ENCODE results near the gene JAZF1. TPM values are rescaled to one million over a fixed set of nuclear protein-coding genes. Genes with fewer than 3 reads are reported as not detected.

The JAZF1 gene
- total RNA-seq, 4 donors from 2014 or later = 29.3 to 33.8 (median 30.1) TPM

DNA sequence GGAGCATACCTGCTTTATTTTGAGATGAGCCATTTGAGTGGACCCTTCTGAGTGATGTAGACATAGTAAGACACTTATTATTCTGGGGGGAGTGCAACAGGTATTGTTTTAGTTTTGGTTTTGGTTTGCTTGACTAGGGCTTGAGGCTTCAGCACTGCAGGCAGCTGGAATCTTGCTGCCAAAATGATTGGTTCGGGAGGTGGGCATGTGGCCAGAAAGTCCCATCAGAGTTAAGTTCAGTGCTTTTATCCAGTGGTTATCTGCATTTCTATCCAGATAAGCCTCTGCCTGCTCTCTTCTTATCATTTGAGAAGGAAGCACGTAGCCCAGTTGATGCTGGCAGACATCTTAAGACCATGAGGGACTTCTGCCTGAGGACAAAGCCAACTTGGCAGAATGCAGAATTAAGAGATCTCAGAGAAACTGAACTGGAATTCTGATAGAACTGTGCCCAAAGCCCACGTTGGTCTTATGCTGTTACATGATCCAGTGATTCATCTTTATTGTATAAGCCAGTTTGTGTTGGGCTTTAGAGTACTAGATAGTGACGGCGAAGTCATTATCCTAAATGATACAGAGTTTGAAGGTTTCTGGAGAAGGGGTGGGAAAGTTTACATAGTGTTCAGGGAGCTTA, 9.6 kb upstream of the JAZF1 start:
- Histone ChIP-seq H3K27ac (replicated peaks in 1 of 4) (no peak overlapping the region), H3K27me3 (no peaks in the 10 kb centered on the region), H3K36me3 (no peaks in the 10 kb centered on the region), H3K4me1 (no peaks in the 10 kb centered on the region), H3K9me3 (no peaks in the 10 kb centered on the region), H3K4me3 (peak overlapping the region in 1 of 4 donors; percentile 21)
- intact Hi-C loops (cut with DNase I) = no loop called here
- no peak for DNase-seq (ENCODE audit: extremely low spot score)
- TF ChIP-seq EP300 (IDR thresholded peaks at IDR 0.05) (no peak), POLR2AphosphoS5 (IDR thresholded peaks at IDR 0.05) (no peak), POLR2A (IDR thresholded peaks at IDR 0.05; ENCODE audit: low read depth) (no peak)
- TF ChIP-seq, protein P1, sequence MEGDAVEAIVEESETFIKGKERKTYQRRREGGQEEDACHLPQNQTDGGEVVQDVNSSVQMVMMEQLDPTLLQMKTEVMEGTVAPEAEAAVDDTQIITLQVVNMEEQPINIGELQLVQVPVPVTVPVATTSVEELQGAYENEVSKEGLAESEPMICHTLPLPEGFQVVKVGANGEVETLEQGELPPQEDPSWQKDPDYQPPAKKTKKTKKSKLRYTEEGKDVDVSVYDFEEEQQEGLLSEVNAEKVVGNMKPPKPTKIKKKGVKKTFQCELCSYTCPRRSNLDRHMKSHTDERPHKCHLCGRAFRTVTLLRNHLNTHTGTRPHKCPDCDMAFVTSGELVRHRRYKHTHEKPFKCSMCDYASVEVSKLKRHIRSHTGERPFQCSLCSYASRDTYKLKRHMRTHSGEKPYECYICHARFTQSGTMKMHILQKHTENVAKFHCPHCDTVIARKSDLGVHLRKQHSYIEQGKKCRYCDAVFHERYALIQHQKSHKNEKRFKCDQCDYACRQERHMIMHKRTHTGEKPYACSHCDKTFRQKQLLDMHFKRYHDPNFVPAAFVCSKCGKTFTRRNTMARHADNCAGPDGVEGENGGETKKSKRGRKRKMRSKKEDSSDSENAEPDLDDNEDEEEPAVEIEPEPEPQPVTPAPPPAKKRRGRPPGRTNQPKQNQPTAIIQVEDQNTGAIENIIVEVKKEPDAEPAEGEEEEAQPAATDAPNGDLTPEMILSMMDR (IDR thresholded peaks at IDR 0.05) = no peak
- WGBS = 69% methylated on average over 5 of the region's 5 CpGs

DNA sequence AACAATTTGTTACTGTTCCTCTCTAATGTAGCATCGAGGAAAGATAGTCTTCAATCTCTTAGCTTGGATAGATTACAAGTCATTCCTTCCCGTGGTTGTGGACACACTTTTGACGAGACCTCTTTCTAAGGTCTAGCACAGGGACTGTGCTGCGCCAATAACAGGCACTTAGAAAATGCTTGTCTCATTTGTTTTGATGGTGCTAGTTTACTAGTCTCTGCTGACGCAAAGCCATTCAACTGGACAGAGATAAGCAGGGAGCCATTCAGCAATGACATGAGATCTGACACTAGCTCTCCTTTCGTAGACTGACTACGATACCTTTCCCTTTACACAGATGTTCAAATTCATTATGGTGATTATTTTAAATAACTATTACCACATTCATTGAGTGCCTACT, 6.4 kb upstream of the JAZF1 start:
- intact Hi-C loops (cut with DNase I) = no loop called here
- WGBS = 96% methylated on average over 7 of the region's 7 CpGs

DNA sequence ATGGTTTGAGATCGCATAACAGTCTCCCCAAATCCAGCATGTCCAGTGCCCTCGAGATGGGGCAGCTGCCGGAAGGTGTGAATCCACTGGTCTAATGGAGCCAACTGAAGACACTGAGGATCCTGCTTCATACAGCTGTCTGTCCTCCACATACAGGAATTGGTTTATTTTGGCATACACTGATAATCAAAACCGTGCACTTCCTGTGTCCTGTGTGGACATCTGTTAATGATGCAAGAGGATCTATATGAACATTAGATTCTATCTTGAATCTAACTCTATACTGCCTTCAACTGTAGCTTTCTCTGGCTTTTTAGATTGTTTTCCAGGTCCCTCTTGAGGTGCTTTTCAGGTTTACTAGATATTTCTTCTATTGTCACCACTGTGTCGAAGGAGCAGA, 3.0 kb upstream of the JAZF1 start:
- WGBS = 83% methylated on average over 5 of the region's 5 CpGs
- intact Hi-C loops (cut with DNase I) = no loop called here

More for the DNA sequence above, 6.4 kb upstream of the JAZF1 start:
- TF ChIP-seq POLR2A (IDR thresholded peaks at IDR 0.05; ENCODE audit: low read depth) = no peak
- TF ChIP-seq, protein P1 (IDR thresholded peaks at IDR 0.05) = no peak
- no peak for TF ChIP-seq EP300 (IDR thresholded peaks at IDR 0.05)
- TF ChIP-seq POLR2AphosphoS5 (IDR thresholded peaks at IDR 0.05) = no peak
- H3K27ac ChIP-seq (replicated peaks in 1 of 4) = no peak overlapping the region
- peaks cover 5 to 6% (median 6%) of the 10 kb centered on the region in 4 donors for H3K4me1 ChIP-seq
- no peaks in the 10 kb centered on the region for H3K27me3 ChIP-seq
- H3K9me3 ChIP-seq = no peaks in the 10 kb centered on the region
- H3K4me3 ChIP-seq = no peak overlapping the region
- no peak for DNase-seq (ENCODE audit: extremely low spot score)
- no peaks in the 10 kb centered on the region for H3K36me3 ChIP-seq

DNA sequence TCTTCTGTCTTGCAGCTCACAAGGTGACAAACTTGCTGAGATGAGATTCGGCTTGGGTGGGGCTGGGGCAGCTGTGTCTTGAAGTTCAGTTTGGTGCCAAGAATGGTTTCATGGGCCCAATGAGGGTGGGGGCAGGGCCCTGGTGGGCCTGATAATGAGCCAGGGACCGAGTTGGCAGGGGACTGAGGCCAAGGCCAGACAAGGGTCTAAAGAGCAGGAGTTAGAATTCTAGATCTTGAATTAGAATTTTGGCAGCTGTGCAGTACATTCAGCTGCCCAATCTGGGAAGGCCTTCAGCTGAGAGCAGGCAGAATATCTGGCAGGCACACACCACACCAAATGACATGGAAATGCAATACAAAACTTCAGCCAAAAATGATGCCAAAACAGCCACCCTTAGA, 1.5 kb upstream of the JAZF1 start:
- H3K36me3 ChIP-seq = no peaks in the 10 kb centered on the region
- no peak overlapping the region for H3K4me3 ChIP-seq
- H3K9me3 ChIP-seq = no peaks in the 10 kb centered on the region
- no peaks in the 10 kb centered on the region for H3K27me3 ChIP-seq
- peaks cover 27 to 42% (median 40%) of the 10 kb centered on the region in 4 donors for H3K4me1 ChIP-seq
- no peak for TF ChIP-seq EP300 (IDR thresholded peaks at IDR 0.05)
- TF ChIP-seq POLR2A (IDR thresholded peaks at IDR 0.05; ENCODE audit: low read depth) = no peak
- TF ChIP-seq POLR2AphosphoS5 (IDR thresholded peaks at IDR 0.05) = no peak
- TF ChIP-seq, protein P1 (IDR thresholded peaks at IDR 0.05) = no peak
- peak overlapping the region; percentile 37 to 92 (median 54) for H3K27ac ChIP-seq (replicated peaks in 1 of 4)
- intact Hi-C loops (cut with DNase I) = no loop called here
- WGBS = 20% methylated on average over 2 of the region's 2 CpGs
- no peak for DNase-seq (ENCODE audit: extremely low spot score)

More for the DNA sequence above, 3.0 kb upstream of the JAZF1 start:
- H3K4me3 ChIP-seq = no peak overlapping the region
- H3K27ac ChIP-seq (replicated peaks in 1 of 4) = no peak overlapping the region
- H3K4me1 ChIP-seq = peaks cover 18 to 26% (median 25%) of the 10 kb centered on the region in 4 donors
- no peaks in the 10 kb centered on the region for H3K36me3 ChIP-seq
- H3K9me3 ChIP-seq = no peaks in the 10 kb centered on the region
- no peak for DNase-seq (ENCODE audit: extremely low spot score)
- no peaks in the 10 kb centered on the region for H3K27me3 ChIP-seq
- TF ChIP-seq POLR2A (IDR thresholded peaks at IDR 0.05; ENCODE audit: low read depth) (no peak), EP300 (IDR thresholded peaks at IDR 0.05) (no peak), POLR2AphosphoS5 (IDR thresholded peaks at IDR 0.05) (no peak)
- TF ChIP-seq, protein P1 (IDR thresholded peaks at IDR 0.05) = no peak
